HCT116 (cell line): ENCODE data around the gene CHKA. TPM values are rescaled to one million over a fixed set of nuclear protein-coding genes. Genes with fewer than 3 reads are reported as not detected.

Experiments used
- ATAC-seq: fragments of 200-7000 bp; cut with Tn5 transposase; 2 replicates; pipeline ENCODE4 v1.9.1; 2020; ENCODE audit warnings: mild to moderate bottlenecking, moderate library complexity
- BruUV-seq: library from RNA; stranded (reverse); fragments of 400-500 nt; replicated peaks from 2 replicates; lab custom pipeline; 2021; lab: Mats Ljungman, UMichigan
- CTCF ChIA-PET: fragments of 300-600 bp; sonication (Branson Sonifier 250); formaldehyde crosslinking; loops from one replicate; lab custom pipeline; 2021; ENCODE audit warnings: antibody characterized with exemption; lab: Charles Lee
- POLR2A ChIA-PET: fragments of 300-600, 350-600 bp; sonication (Branson Sonifier 250); formaldehyde crosslinking; loops from one replicate; lab custom pipeline; 2021; ENCODE audit warnings: antibody characterized with exemption; lab: Charles Lee
- RAD21 ChIA-PET, 2 experiments: fragments of 300-600 bp; sonication (Branson Sonifier 250); formaldehyde crosslinking; loops; one replicate each; lab custom pipeline; 2023; ENCODE audit warnings: low total read pairs in 2 of 2; ENCODE audit not compliant: uncharacterized antibody in 2 of 2, unreplicated experiment in 2 of 2, low non-redundant PET in 1 of 2; lab: Charles Lee
- DNase-seq: peaks from one replicate; pipeline ENCODE4 v3.0.0-alpha.2; 2010; ENCODE audit warnings: low read depth, low spot score
- H2AFZ ChIP-seq: fragments of 200-600 bp; shearing (Covaris generic), sonication (generic); 2 replicates; pipeline ENCODE4 v1.6.1; 2017; ENCODE audit warnings: low read depth, mixed run types, mixed read lengths, antibody characterized with exemption, low read length; ENCODE audit not compliant: poor library complexity, severe bottlenecking
- H3K27ac ChIP-seq: 2 replicates; pipeline ENCODE4 v1.5.1; 2012; ENCODE audit warnings: low read depth, low read length
- H3K27me3 ChIP-seq: fragments of 200-600 bp; sonication (generic); 2 replicates; pipeline ENCODE4 v1.6.1; 2016; ENCODE audit warnings: mixed run types, low read length, mixed read lengths; ENCODE audit not compliant: insufficient read depth
- H3K36me3 ChIP-seq, 2 experiments: fragments of 200-500 bp in 1 of 2; fragments of 200-600 bp in 1 of 2; sonication (Bioruptor generic) in 1 of 2; sonication (generic) in 1 of 2; 2 replicates each; pipeline versions ENCODE4 v1.5.1 to v1.6.1; 2014 to 2016; ENCODE audit warnings: low read length in 2 of 2, inconsistent platforms in 1 of 2, mixed read lengths in 1 of 2, mixed run types in 1 of 2; ENCODE audit not compliant: insufficient read depth in 2 of 2, control insufficient read depth in 1 of 2
- H3K4me1 ChIP-seq, 2 experiments: fragments of 200-600 bp in 1 of 2; sonication (generic) in 1 of 2; 2 replicates each; pipeline versions ENCODE4 v1.5.1 to v1.6.1; 2012 to 2017; ENCODE audit warnings: low read length in 2 of 2, inconsistent platforms in 1 of 2, mild to moderate bottlenecking in 1 of 2, mixed read lengths in 1 of 2, mixed run types in 1 of 2, moderate library complexity in 1 of 2; ENCODE audit not compliant: insufficient read depth in 2 of 2, control insufficient read depth in 1 of 2
- H3K4me2 ChIP-seq: fragments of 200-600 bp; sonication (generic); 2 replicates; pipeline ENCODE4 v1.6.1; 2017; ENCODE audit warnings: mixed run types, low read length, mixed read lengths
- H3K4me3 ChIP-seq, 2 experiments: fragments of 200-600 bp in 1 of 2; sonication (generic) in 1 of 2; replicated peaks in 1 of 2; 2 replicates each; pipeline ENCODE4 v1.5.1; 2011 to 2016; ENCODE audit warnings: low read length in 2 of 2, control low read depth in 1 of 2, low read depth in 1 of 2, mild to moderate bottlenecking in 1 of 2, mixed read lengths in 1 of 2, mixed run types in 1 of 2
- H3K79me2 ChIP-seq: fragments of 200-600 bp; sonication (generic); 2 replicates; pipeline ENCODE4 v1.6.1; 2017; ENCODE audit warnings: mild to moderate bottlenecking, mixed run types, low read length, moderate library complexity, mixed read lengths; ENCODE audit not compliant: insufficient read depth
- H3K9ac ChIP-seq: fragments of 200-600 bp; sonication (generic); 2 replicates; pipeline ENCODE4 v1.6.1; 2016; ENCODE audit warnings: low read length, mixed read lengths
- H3K9me2 ChIP-seq: fragments of 200-600 bp; sonication (generic), shearing (Covaris generic); 2 replicates; pipeline ENCODE4 v1.6.1; 2017; ENCODE audit warnings: mixed run types, mild to moderate bottlenecking, moderate library complexity; ENCODE audit not compliant: insufficient read depth
- H3K9me3 ChIP-seq, 2 experiments: fragments of 200-500 bp in 1 of 2; fragments of 200-600 bp in 1 of 2; sonication (Bioruptor generic) in 1 of 2; sonication (generic) in 1 of 2; 2 replicates each; pipeline ENCODE4 v1.6.1; 2014 to 2017; ENCODE audit warnings: low read length in 2 of 2, mixed read lengths in 2 of 2, inconsistent platforms in 1 of 2, low read depth in 1 of 2, mild to moderate bottlenecking in 1 of 2, mixed run types in 1 of 2, moderate library complexity in 1 of 2; ENCODE audit not compliant: control insufficient read depth in 1 of 2, insufficient read depth in 1 of 2
- H4K20me1 ChIP-seq: fragments of 200-600 bp; sonication (generic), shearing (Covaris generic); 2 replicates; pipeline ENCODE4 v1.6.1; 2017; ENCODE audit warnings: mixed run types, mild to moderate bottlenecking, moderate library complexity; ENCODE audit not compliant: insufficient read depth
- CEBPB ChIP-seq: IDR thresholded peaks from 2 replicates; pipeline ENCODE4 v1.6.1; 2012; ENCODE audit warnings: low read depth
- EGR1 ChIP-seq: IDR thresholded peaks from 2 replicates; pipeline ENCODE4 v1.6.1; 2012; ENCODE audit warnings: low read depth
- ELF1 ChIP-seq: IDR thresholded peaks from 2 replicates; pipeline ENCODE4 v1.6.1; 2012; ENCODE audit warnings: low read depth, borderline replicate concordance
- EZH2phosphoT487 ChIP-seq: fragments of 200-600 bp; IDR thresholded peaks from 2 replicates; pipeline ENCODE4 v1.6.1; 2018; ENCODE audit warnings: antibody characterized with exemption, borderline replicate concordance
- FOSL1 ChIP-seq: IDR thresholded peaks from 2 replicates; pipeline ENCODE4 v1.6.1; 2012; ENCODE audit warnings: low read depth
- JUND ChIP-seq: IDR thresholded peaks from 2 replicates; pipeline ENCODE4 v1.6.1; 2012
- POLR2A ChIP-seq: IDR thresholded peaks from 2 replicates; pipeline ENCODE4 v1.7.0; 2011; ENCODE audit warnings: borderline replicate concordance; ENCODE audit not compliant: insufficient read depth, insufficient read length; ENCODE audit errors: extremely low read depth
- RAD21 ChIP-seq: IDR thresholded peaks from 2 replicates; pipeline ENCODE4 v1.6.1; 2012; ENCODE audit warnings: low read depth, mild to moderate bottlenecking
- SIN3A ChIP-seq: IDR thresholded peaks from 2 replicates; pipeline ENCODE4 v1.6.1; 2012; ENCODE audit warnings: low read depth
- TCF7L2 ChIP-seq: IDR thresholded peaks from 2 replicates; pipeline ENCODE4 v1.7.0; 2011; ENCODE audit warnings: borderline replicate concordance, inconsistent platforms; ENCODE audit not compliant: insufficient read depth, insufficient read length; ENCODE audit errors: extremely low read depth
- YY1 ChIP-seq: IDR thresholded peaks from 2 replicates; pipeline ENCODE4 v1.6.1; 2011; ENCODE audit warnings: low read length, low read depth, moderate library complexity, mild to moderate bottlenecking; ENCODE audit not compliant: insufficient replicate concordance; ENCODE audit errors: extremely low read depth
- intact Hi-C: fragments of 100-400 bp; cut with micrococcal nuclease; formaldehyde crosslinking; loops from 2 replicates; pipeline ENCODE4 v1.10.0; 2022
- total RNA-seq: library from RNA; stranded (reverse); gene quantifications from one replicate; pipeline ENCODE4 v1.2.1, GENCODE V29; 2021; ENCODE audit not compliant: unreplicated experiment
- TF ChIP-seq, protein P1 (sequence below): IDR thresholded peaks from 2 replicates; pipeline ENCODE4 v1.6.1; 2012; ENCODE audit warnings: low read depth
- TF ChIP-seq, protein P2 (sequence below), 3 experiments: fragments of 200-600 bp in 1 of 3; sonication (generic) in 1 of 3; IDR thresholded peaks in 2 of 3; conservative IDR thresholded peaks in 1 of 3; 2 replicates each; pipeline ENCODE4 v1.5.1; 2012 to 2017; ENCODE audit warnings: low read depth in 2 of 3, low read length in 2 of 3, antibody characterized with exemption in 1 of 3, borderline replicate concordance in 1 of 3, control low read depth in 1 of 3, mild to moderate bottlenecking in 1 of 3, mixed read lengths in 1 of 3, mixed run types in 1 of 3, moderate library complexity in 1 of 3; ENCODE audit not compliant: insufficient read depth in 1 of 3
- TF ChIP-seq, protein P3 (sequence below): IDR thresholded peaks from 2 replicates; pipeline ENCODE4 v1.6.1; 2012

CHKA gene
- total RNA-seq, 1 experiment from 2014 or later = 33.1 TPM

DNA sequence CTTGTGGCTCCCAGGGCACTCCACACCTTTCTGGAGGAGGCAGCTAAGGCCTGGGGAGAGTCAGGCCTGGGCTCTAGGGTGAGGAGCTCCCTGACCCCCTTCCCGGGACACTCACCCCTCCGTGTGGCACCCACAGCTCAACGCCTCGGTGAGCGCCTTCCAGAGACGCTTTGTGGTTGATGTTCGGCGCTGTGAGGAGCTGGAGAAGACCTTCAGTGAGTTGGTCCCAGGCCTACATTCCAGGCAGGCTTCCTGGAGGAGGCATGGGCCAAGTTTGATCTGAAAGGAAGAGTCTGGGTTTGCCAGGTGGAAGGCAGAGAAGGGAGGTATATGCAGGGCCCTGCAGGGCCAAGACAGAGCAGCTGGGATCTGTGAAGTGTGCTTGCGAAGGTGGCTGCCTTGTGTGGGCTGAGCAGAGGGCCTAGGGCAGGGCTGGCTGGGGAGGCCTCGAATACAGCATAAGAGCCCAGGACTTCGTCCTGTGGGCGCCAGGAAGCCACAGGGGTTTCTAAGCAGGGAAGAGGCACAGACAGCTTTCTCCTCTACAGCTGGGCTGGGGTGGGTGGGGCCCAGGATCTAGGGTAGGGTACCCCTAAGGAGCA is 79.5 kb downstream of the CHKA start (continued):
- TF ChIP-seq FOSL1 (no peak), ELF1 (no peak), POLR2A (no peak), CEBPB (no peak), EZH2phosphoT487 (no peak), EGR1 (no peak)
- TF ChIP-seq, protein P1, sequence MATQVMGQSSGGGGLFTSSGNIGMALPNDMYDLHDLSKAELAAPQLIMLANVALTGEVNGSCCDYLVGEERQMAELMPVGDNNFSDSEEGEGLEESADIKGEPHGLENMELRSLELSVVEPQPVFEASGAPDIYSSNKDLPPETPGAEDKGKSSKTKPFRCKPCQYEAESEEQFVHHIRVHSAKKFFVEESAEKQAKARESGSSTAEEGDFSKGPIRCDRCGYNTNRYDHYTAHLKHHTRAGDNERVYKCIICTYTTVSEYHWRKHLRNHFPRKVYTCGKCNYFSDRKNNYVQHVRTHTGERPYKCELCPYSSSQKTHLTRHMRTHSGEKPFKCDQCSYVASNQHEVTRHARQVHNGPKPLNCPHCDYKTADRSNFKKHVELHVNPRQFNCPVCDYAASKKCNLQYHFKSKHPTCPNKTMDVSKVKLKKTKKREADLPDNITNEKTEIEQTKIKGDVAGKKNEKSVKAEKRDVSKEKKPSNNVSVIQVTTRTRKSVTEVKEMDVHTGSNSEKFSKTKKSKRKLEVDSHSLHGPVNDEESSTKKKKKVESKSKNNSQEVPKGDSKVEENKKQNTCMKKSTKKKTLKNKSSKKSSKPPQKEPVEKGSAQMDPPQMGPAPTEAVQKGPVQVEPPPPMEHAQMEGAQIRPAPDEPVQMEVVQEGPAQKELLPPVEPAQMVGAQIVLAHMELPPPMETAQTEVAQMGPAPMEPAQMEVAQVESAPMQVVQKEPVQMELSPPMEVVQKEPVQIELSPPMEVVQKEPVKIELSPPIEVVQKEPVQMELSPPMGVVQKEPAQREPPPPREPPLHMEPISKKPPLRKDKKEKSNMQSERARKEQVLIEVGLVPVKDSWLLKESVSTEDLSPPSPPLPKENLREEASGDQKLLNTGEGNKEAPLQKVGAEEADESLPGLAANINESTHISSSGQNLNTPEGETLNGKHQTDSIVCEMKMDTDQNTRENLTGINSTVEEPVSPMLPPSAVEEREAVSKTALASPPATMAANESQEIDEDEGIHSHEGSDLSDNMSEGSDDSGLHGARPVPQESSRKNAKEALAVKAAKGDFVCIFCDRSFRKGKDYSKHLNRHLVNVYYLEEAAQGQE = no peak

DNA sequence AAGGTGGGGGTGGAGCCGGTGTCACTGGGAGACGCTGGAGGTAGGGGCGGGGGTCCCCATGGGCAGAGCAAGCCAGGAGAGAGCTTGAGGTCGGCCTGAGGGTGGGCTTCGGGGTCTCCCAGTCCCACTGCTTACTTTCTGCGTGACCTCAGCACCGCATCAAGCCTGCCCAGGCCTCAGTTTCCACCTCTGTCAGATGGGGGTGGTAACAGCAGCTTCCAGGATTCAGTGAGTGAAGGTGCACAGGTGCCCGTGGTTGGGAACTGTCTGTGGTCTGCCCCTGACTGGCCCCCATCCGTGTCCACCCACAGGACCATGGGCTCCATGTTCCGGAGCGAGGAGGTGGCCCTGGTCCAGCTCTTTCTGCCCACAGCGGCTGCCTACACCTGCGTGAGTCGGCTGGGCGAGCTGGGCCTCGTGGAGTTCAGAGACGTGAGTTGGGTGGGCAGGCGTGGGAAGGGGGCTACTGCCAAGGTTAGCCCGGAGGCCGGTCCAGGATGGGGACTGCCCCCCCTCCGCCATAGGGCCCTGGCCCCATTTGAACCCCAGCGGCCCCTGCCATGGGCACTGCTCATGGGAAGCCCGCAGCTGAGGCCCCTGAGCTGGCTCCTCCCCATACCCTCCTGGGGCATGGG is 80.1 kb downstream of the CHKA start:
- Histone ChIP-seq H2AFZ (no peak overlapping the region), H3K36me3 (peaks cover 0 to 6% of the 10 kb centered on the region in 2 experiments; a peak in 2 of 4 replicates), H3K27me3 (no peaks in the 10 kb centered on the region), H3K27ac (no peak overlapping the region; the same call in 1 of the 2 replicates), H3K79me2 (peaks cover 21% of the 10 kb centered on the region), H3K4me3 (no peak overlapping the region), H3K9ac (no peak overlapping the region), H3K9me3 (no peaks in the 10 kb centered on the region), H4K20me1 (no peaks in the 10 kb centered on the region), H3K4me1 (peaks cover 9 to 23% of the 10 kb centered on the region in 2 experiments; a peak in 3 of 4 replicates), H3K9me2 (no peaks in the 10 kb centered on the region), H3K4me2 (no peak overlapping the region)
- RAD21 ChIA-PET = no interaction called here
- ATAC-seq = no peak
- intact Hi-C loops = no loop called here
- no peak for DNase-seq
- BruUV-seq = no TSS peak
- CTCF ChIA-PET = no interaction called here
- POLR2A ChIA-PET = no interaction called here
- TF ChIP-seq JUND = no peak
- TF ChIP-seq, protein P2, sequence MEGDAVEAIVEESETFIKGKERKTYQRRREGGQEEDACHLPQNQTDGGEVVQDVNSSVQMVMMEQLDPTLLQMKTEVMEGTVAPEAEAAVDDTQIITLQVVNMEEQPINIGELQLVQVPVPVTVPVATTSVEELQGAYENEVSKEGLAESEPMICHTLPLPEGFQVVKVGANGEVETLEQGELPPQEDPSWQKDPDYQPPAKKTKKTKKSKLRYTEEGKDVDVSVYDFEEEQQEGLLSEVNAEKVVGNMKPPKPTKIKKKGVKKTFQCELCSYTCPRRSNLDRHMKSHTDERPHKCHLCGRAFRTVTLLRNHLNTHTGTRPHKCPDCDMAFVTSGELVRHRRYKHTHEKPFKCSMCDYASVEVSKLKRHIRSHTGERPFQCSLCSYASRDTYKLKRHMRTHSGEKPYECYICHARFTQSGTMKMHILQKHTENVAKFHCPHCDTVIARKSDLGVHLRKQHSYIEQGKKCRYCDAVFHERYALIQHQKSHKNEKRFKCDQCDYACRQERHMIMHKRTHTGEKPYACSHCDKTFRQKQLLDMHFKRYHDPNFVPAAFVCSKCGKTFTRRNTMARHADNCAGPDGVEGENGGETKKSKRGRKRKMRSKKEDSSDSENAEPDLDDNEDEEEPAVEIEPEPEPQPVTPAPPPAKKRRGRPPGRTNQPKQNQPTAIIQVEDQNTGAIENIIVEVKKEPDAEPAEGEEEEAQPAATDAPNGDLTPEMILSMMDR (IDR thresholded peaks at IDR 0.05 in 2 of 3, conservative IDR thresholded peaks at IDR 0.05 in 1 of 3; ENCODE audit: borderline replicate concordance in 1 of 3, insufficient read depth in 1 of 3, low read depth in 2 of 3, low read length in 2 of 3) = no peak
- TF ChIP-seq RAD21 = no peak
- no peak for TF ChIP-seq POLR2A
- no peak for TF ChIP-seq YY1
- TF ChIP-seq, protein P3, sequence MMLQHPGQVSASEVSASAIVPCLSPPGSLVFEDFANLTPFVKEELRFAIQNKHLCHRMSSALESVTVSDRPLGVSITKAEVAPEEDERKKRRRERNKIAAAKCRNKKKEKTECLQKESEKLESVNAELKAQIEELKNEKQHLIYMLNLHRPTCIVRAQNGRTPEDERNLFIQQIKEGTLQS = no peak
- TF ChIP-seq, protein P1 = no peak
- no peak for TF ChIP-seq ELF1
- TF ChIP-seq TCF7L2 = no peak
- TF ChIP-seq SIN3A = no peak
